Neuronal stem cell (in vitro differentiated cells): Measurements from ENCODE around the gene ZNF236.

ENCODE experiments used
- DNase-seq: peaks from one replicate; pipeline ENCODE4 v3.0.0-alpha.2; 2013; ENCODE audit warnings: low spot score
- H2AFZ ChIP-seq: one replicate; pipeline ENCODE4 v1.6.1; 2013; ENCODE audit warnings: mild to moderate bottlenecking, low read length, inconsistent platforms
- H2AK5ac ChIP-seq: 2 replicates; pipeline ENCODE4 v1.6.1; 2013; ENCODE audit warnings: low read depth, mild to moderate bottlenecking, inconsistent platforms, low read length, moderate library complexity, mixed read lengths
- H2BK120ac ChIP-seq: 2 replicates; pipeline ENCODE4 v1.6.1; 2013; ENCODE audit warnings: low read depth, mild to moderate bottlenecking, inconsistent platforms, low read length, moderate library complexity, mixed read lengths
- H2BK12ac ChIP-seq: one replicate; pipeline ENCODE4 v1.6.1; 2013; ENCODE audit warnings: low read length, inconsistent platforms
- H2BK15ac ChIP-seq: 2 replicates; pipeline ENCODE4 v1.6.1; 2013; ENCODE audit warnings: mild to moderate bottlenecking, low read length, inconsistent platforms, mixed read lengths
- H2BK5ac ChIP-seq: one replicate; pipeline ENCODE4 v1.6.1; 2013; ENCODE audit warnings: inconsistent platforms, mild to moderate bottlenecking, low read length, moderate library complexity
- H3K14ac ChIP-seq: one replicate; pipeline ENCODE4 v1.6.1; 2013; ENCODE audit warnings: low read length, inconsistent platforms
- H3K18ac ChIP-seq: 2 replicates; pipeline ENCODE4 v1.6.1; 2013; ENCODE audit warnings: low read length, inconsistent platforms
- H3K23ac ChIP-seq: 2 replicates; pipeline ENCODE4 v1.6.1; 2013; ENCODE audit warnings: low read depth, mild to moderate bottlenecking, mixed read lengths, low read length, inconsistent platforms; ENCODE audit not compliant: poor library complexity
- H3K27ac ChIP-seq: replicated peaks from 3 replicates; pipeline ENCODE4 v1.5.1; 2013; ENCODE audit warnings: low read length, inconsistent platforms
- H3K27me3 ChIP-seq, 3 experiments: 2 replicates each; pipeline ENCODE4 v1.6.1; 2013; ENCODE audit warnings: low read length in 3 of 3, mild to moderate bottlenecking in 2 of 3, inconsistent platforms in 1 of 3, low read depth in 1 of 3, mixed read lengths in 1 of 3, moderate library complexity in 1 of 3; ENCODE audit not compliant: control insufficient read depth in 3 of 3, insufficient read depth in 3 of 3
- H3K36me3 ChIP-seq, 2 donors: replicated peaks in 1 of 2; 2 replicates each; pipeline ENCODE4 v1.6.1; 2013; ENCODE audit warnings: low read length in 2 of 2; ENCODE audit not compliant: control insufficient read depth in 2 of 2, insufficient read depth in 2 of 2
- H3K4ac ChIP-seq: 2 replicates; pipeline ENCODE4 v1.6.1; 2013; ENCODE audit warnings: inconsistent platforms, mild to moderate bottlenecking, low read length, moderate library complexity
- H3K4me1 ChIP-seq, 2 donors: 1 replicate in 1 of 2; 2 replicates in 1 of 2; pipeline ENCODE4 v1.6.1; 2013; ENCODE audit warnings: low read length in 2 of 2, low read depth in 1 of 2; ENCODE audit not compliant: control insufficient read depth in 2 of 2, insufficient read depth in 1 of 2
- H3K4me2 ChIP-seq: one replicate; pipeline ENCODE4 v1.6.1; 2013; ENCODE audit warnings: mild to moderate bottlenecking, low read length, inconsistent platforms; ENCODE audit not compliant: insufficient read depth, poor library complexity, severe bottlenecking
- H3K4me3 ChIP-seq, 2 donors: 2 replicates each; pipeline ENCODE4 v1.5.1; 2013; ENCODE audit warnings: low read length in 2 of 2, mild to moderate bottlenecking in 2 of 2, inconsistent platforms in 1 of 2, moderate library complexity in 1 of 2
- H3K79me1 ChIP-seq: one replicate; pipeline ENCODE4 v1.6.1; 2013; ENCODE audit warnings: low read depth, mild to moderate bottlenecking, inconsistent platforms, low read length, moderate library complexity
- H3K9ac ChIP-seq: one replicate; pipeline ENCODE4 v1.6.1; 2013; ENCODE audit warnings: mild to moderate bottlenecking, low read depth, low read length, inconsistent platforms; ENCODE audit not compliant: poor library complexity
- H3K9me3 ChIP-seq, 2 donors: replicated peaks in 1 of 2; 2 replicates each; pipeline versions ENCODE3 to v1.6.1; 2013; ENCODE audit warnings: low read length in 2 of 2, mild to moderate bottlenecking in 2 of 2, inconsistent platforms in 1 of 2, low read depth in 1 of 2, mixed read lengths in 1 of 2, moderate library complexity in 1 of 2; ENCODE audit not compliant: control insufficient read depth in 2 of 2, insufficient read depth in 1 of 2
- H4K8ac ChIP-seq: one replicate; pipeline ENCODE4 v1.6.1; 2013; ENCODE audit warnings: low read depth, mild to moderate bottlenecking, inconsistent platforms, low read length, moderate library complexity
- H4K91ac ChIP-seq: one replicate; pipeline ENCODE4 v1.6.1; 2013; ENCODE audit warnings: low read length, low read depth, mild to moderate bottlenecking, inconsistent platforms; ENCODE audit not compliant: poor library complexity
- WGBS, 2 donors: extraction: QIAGEN DNeasy Blood & Tissue Kit; methylation state at CpG; one replicate each; pipeline ENCODE4 v1.1.7; 2013; ENCODE audit warnings: missing lambda C conversion rate in 2 of 2, mixed read lengths in 1 of 2; ENCODE audit not compliant: insufficient read length in 2 of 2, insufficient replicate concordance in 1 of 2; ENCODE audit errors: extremely low coverage in 2 of 2; 5-methylcytosine and 5-hydroxymethylcytosine counted together

Gene ZNF236

GRCh38 chr18:76847916-76848315 is 25.6 kb downstream of the ZNF236 start:
- H2AFZ ChIP-seq: no peak overlapping the region
- DNase-seq: no peak
- H3K79me1 ChIP-seq: peaks cover 4% of the 10 kb centered on the region
- H4K91ac ChIP-seq: no peak overlapping the region
- H3K4me1 ChIP-seq: peaks cover 0 to 1% of the 10 kb centered on the region in 2 donors
- no peaks in the 10 kb centered on the region for H3K27me3 ChIP-seq
- no peak overlapping the region for H3K4ac ChIP-seq
- no peak overlapping the region for H2AK5ac ChIP-seq
- H3K14ac ChIP-seq: no peak overlapping the region
- no peak overlapping the region for H2BK120ac ChIP-seq
- H3K36me3 ChIP-seq: peaks cover 3 to 12% of the 10 kb centered on the region in 2 donors
- H3K4me2 ChIP-seq: no peak overlapping the region
- no peak overlapping the region for H3K9ac ChIP-seq
- H2BK15ac ChIP-seq: no peak overlapping the region
- no peak overlapping the region for H3K27ac ChIP-seq
- peaks cover 0 to 2% of the 10 kb centered on the region in 2 donors for H3K9me3 ChIP-seq
- H3K18ac ChIP-seq: no peak overlapping the region
- no peak overlapping the region for H3K23ac ChIP-seq
- no peak overlapping the region for H2BK12ac ChIP-seq
- no CpG with 5 or more reads among the region's 2 CpGs for WGBS, 2 donors
- H4K8ac ChIP-seq: no peak overlapping the region
- no peak overlapping the region for H2BK5ac ChIP-seq
- no peak overlapping the region for H3K4me3 ChIP-seq

- H2AFZ ChIP-seq: no peak overlapping the region
- H3K4me2 ChIP-seq: no peak overlapping the region
- H3K36me3 ChIP-seq: peaks cover 3 to 17% of the 10 kb centered on the region in 2 donors
- H2BK120ac ChIP-seq: no peak overlapping the region
- no peak overlapping the region for H4K8ac ChIP-seq
- peaks cover 4% of the 10 kb centered on the region for H3K79me1 ChIP-seq
- H3K23ac ChIP-seq: no peak overlapping the region
- no peak overlapping the region for H2BK15ac ChIP-seq
- no CpG with 5 or more reads among the region's 1 CpG for WGBS, 2 donors
- no peak overlapping the region for H3K27ac ChIP-seq
- H3K27me3 ChIP-seq: no peaks in the 10 kb centered on the region
- no peaks in the 10 kb centered on the region for H3K4me1 ChIP-seq
- H2BK5ac ChIP-seq: no peak overlapping the region
- H3K18ac ChIP-seq: no peak overlapping the region
- no peak overlapping the region for H3K4me3 ChIP-seq
- no peak overlapping the region for H2BK12ac ChIP-seq
- peaks cover 0 to 2% of the 10 kb centered on the region in 2 donors for H3K9me3 ChIP-seq
- no peak overlapping the region for H4K91ac ChIP-seq
- H3K9ac ChIP-seq: no peak overlapping the region
- H3K4ac ChIP-seq: no peak overlapping the region
- no peak overlapping the region for H3K14ac ChIP-seq
- DNase-seq: no peak
- no peak overlapping the region for H2AK5ac ChIP-seq
These were observed 27.8 kb downstream of the ZNF236 start for GRCh38 chr18:76850112-76850511.

GRCh38 chr18:76855594-76855993 is 33.2 kb downstream of the ZNF236 start:
- no CpG with 5 or more reads among the region's 4 CpGs for WGBS, 2 donors

GRCh38 chr18:76857476-76857875 is 35.1 kb downstream of the ZNF236 start:
- Histone ChIP-seq H3K27me3 (no peaks in the 10 kb centered on the region), H3K4me1 (no peaks in the 10 kb centered on the region), H3K9me3 (peaks cover 0 to 1% of the 10 kb centered on the region in 2 donors), H3K79me1 (no peaks in the 10 kb centered on the region), H2BK5ac (no peak overlapping the region), H2BK15ac (no peak overlapping the region), H3K23ac (no peak overlapping the region), H3K14ac (no peak overlapping the region), H2BK12ac (no peak overlapping the region), H3K27ac (no peak overlapping the region), H2AFZ (no peak overlapping the region), H3K36me3 (peaks cover under 1 to 42% of the 10 kb centered on the region in 2 donors), H4K8ac (no peak overlapping the region), H3K4me2 (no peak overlapping the region), H4K91ac (no peak overlapping the region), H2AK5ac (no peak overlapping the region), H3K4me3 (no peak overlapping the region), H3K4ac (no peak overlapping the region), H3K9ac (no peak overlapping the region), H2BK120ac (no peak overlapping the region), H3K18ac (no peak overlapping the region)
- no CpG with 5 or more reads among the region's 4 CpGs for WGBS, 2 donors
- DNase-seq: no peak

More at GRCh38 chr18:76855594-76855993, 33.2 kb downstream of the ZNF236 start:
- no peak for DNase-seq
- Histone ChIP-seq H3K23ac (no peak overlapping the region), H3K18ac (no peak overlapping the region), H3K79me1 (no peaks in the 10 kb centered on the region), H3K9me3 (peaks cover 0 to 2% of the 10 kb centered on the region in 2 donors), H3K4ac (no peak overlapping the region), H3K14ac (no peak overlapping the region), H3K9ac (no peak overlapping the region), H2BK5ac (no peak overlapping the region), H2AK5ac (no peak overlapping the region), H3K27me3 (no peaks in the 10 kb centered on the region), H4K8ac (no peak overlapping the region), H2BK15ac (no peak overlapping the region), H3K4me2 (no peak overlapping the region), H4K91ac (no peak overlapping the region), H3K36me3 (peaks cover 3 to 36% of the 10 kb centered on the region in 2 donors), H2AFZ (no peak overlapping the region), H3K27ac (no peak overlapping the region), H3K4me3 (no peak overlapping the region), H2BK12ac (no peak overlapping the region), H2BK120ac (no peak overlapping the region), H3K4me1 (no peaks in the 10 kb centered on the region)
